GM19193 (cell line): ENCODE measurements around the gene SIAE.

Experiments
- POLR2A ChIP-seq: IDR thresholded peaks from 4 replicates; pipeline ENCODE4 v1.6.1; 2011; ENCODE audit not compliant: insufficient read depth, insufficient read length; ENCODE audit errors: extremely low read depth

SIAE gene

DNA sequence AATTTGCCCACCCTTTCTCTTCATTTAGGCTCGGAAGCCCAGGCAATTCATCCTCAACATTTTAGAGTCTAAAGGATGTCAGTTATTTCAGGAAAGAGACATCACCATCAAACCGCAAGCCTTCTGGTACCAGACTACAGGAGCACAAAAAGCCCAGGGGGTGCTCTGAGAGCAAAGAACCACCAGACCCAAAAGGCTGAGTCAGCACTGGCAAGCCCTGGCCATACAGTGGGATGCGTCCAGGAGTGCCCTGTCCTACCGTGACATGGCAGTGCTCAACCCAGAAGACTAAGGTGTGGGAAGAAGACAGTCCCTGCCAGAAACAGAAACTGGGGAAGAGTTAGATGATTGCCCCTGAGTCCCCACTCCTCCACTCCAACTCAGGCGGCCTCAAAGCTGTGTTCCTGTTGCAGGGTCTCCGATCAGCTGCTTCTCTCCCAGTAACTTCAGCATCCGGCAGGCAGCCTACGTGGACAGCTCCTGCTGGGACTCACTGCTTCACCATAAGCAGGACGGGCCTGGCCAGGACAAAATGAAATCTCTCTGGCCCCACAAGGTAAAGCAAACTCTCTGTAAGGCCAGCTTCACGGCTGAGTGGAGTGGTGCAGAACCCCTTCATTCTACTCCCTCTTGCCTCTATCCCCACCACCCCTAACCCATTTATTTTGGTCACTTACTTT is 60.8 kb downstream of the SIAE start:
- TF ChIP-seq POLR2A = no peak

DNA sequence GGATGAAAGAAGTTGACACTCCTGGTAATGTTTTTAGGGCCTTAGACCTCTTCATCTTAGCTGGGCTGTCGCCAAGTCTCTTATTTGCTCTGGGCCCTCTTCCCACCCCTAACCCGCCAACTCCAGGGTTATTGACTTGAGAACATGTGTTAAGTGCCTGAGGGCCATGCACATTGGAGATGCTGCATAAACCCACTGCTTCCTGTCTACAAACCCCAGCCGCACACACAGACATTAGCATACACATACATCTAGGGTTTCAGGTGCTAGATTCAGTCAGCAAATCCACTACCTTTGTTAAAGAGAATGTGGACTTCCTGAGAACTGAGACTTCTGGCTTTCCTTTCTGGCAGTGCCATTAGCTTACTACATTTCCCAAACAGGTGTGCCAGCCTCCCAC is 61.5 kb downstream of the SIAE start:
- TF ChIP-seq POLR2A = no peak

DNA sequence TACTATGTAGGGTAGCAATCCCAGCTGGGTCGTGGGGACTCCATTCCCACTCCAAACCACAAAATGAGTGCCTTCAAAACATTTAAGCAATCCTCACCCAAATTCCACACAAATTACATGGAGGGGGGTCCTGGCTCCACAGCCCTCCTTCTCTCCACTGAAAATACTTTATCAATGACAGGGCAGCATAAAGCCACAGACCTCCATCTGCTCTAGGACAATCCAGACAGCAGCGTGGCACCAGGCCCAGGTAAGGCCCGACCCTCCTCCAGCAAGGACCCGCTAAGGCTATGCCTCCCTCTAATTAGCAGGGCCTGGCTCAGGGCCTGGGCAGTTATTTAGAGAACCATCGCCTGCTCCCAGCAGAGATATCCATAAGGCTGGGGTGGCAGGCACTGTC is 62.5 kb downstream of the SIAE start, which contains the start of gene PANX3:
Gene PANX3 (plus strand): TSS at position 365 of the 400 bp plus-strand sequence. CDS start 129 bp downstream, outside the sequence.
- no peak for TF ChIP-seq POLR2A

DNA sequence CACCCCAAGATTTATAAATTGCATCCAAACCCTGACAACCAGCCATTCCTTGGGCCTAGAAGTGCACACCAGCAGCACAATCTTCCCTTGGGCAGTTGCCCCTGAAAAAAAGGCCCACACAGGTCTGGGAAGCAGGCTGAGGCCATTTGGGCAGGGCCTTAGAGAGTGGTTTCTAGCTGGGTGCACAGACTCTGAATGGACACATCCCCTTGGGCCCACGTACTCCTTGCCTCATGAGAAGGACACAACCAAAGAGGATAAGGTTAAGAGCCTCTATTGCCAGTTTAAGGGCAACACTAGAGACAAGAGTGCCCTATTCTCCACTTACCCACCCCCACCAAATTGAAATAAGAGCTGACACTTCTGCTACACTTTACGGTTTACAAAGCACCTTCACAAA is 63.2 kb downstream of the SIAE start:
- TF ChIP-seq POLR2A = no peak

DNA sequence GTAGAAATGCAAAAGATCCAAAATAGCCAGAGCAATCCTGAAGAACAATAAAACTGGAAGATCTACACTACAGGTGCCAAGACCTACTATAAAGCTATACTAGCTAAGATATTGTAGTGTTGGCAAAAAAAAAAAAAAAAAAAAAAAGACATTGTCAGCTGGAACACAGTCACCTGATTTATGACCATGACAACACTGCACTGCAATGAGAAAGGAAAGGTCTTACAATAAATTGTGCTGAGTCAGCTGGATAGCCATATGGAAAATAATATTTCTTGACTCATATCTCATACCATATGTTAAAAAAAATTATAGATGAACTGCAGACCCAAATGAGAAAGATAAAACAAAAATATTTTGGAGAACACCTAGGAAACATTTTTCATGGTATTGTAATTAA is 65.4 kb downstream of the SIAE start:
- TF ChIP-seq POLR2A = no peak

DNA sequence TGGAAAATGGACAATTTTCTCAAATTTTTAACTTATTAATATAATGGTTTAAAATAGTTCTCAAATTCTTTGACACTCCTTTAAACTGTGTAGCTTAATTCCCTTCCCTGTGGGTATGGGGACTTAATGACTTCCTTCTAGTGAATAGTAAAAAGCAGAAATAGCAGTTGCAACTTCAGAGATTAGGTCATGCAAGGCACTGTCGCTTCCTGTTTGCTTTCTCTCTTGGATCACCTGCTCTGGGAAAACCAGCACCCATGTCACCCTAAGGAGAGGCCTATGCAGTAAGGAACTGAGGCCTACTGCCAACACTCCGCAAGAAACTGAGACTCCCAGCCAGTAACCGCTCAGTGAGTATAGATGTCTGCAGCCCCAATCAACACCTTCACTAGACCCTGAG is 67.8 kb downstream of the SIAE start:
- TF ChIP-seq POLR2A = no peak

DNA sequence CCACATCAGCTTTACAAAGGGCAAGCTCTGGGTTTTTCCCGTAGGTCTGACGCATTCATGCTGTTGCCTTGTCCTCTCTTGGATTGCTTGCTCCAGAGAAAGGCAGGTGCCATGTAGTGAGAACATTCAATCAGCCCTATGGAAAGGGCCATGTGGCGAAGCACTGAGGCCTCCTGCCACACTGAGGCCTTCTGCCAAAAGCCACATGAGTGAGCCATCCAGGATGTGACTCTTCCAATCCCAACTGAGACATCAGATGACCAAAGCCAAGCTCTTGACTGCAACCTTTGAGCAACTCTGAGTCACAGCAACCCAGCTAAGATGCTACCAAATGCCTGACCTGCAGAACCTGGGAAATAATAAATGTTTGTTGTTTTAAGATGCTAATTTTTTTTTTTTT is 71.3 kb downstream of the SIAE start:
- TF ChIP-seq POLR2A = no peak

DNA sequence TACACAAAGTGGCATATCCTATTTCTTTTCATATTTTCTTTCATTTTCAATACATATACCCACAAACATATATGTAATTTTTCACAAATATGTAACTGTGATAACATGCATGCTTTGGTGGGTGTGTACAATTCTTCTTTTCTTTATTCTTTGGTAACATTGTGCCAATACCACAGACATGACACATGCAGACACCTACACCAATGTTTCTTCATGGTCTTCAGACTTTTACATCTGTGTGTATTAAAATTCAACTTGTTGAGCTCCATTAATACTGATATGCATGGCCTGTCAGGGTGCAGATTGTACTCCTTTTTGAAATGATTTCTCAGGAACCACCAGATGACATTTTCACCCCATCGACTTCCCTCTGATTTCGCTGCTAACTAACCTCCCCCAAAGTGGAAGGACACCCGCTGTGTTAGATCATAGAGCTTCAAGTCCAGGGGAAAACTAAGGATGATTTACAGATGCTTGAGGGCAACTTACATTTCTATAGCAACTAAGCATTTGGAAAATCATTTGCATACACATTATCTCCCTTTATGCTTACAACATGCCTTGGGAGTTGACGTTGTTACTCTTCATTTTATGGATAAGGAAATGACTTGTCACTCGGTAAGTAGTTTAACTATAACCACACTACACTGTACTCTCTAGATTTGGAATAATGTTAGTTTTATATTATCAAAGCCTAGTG is 72.8 kb downstream of the SIAE start:
- no peak for TF ChIP-seq POLR2A

DNA sequence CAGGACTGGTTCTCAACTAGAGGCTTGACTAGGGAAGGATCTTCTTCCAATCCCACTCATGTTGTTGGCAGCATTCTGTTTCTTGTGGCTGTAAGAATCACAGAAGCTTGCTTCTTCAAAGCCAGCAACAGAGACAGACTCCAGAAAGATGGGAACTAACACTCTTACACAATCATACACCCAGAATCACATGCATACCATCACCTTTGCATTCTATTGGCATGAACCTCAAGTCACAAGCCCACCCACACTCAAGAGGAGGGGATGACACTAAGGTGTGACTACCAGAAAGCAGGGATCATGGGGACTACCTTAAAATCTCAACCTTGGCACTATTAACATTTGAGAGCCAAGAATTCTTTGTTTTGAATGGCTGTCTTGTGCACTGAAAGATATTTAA is 75.9 kb downstream of the SIAE start:
- TF ChIP-seq POLR2A = no peak

DNA sequence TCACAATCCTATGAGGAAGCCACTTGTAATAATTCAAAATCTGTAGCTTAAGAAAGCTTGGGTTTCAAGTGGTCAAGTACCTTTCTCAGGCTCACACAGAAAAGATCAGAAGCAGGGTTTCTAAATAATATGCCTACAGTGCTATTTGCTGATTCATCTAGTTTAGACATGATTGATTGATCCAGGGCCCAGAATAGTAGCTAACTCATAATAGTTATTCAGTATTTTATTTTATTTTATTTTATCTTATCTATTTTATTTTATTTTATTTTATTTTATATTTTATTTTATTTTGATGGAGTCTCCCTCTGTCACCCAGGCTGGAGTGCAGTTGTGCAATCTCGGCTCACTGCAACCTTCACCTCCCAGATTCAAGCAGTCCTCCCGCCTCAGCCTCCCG is 78.2 kb downstream of the SIAE start:
- TF ChIP-seq POLR2A = no peak

DNA sequence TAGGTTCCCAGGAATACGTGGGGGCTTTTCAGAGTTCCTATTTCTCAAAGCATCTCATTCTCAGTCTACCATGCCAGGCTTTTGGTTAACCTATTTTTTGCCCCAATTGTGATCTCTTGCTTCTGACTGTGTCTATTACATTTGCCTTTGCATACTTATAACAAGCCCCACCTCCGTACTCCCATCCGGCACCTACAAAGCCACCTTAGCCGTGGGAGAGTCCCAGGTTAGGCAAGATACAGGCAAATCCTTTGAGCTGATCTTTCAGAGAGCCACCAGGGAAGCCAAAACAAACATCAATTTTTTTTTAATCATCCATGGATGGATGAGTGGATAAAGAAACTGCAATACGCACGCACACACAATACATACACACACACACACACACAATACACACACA is 80.9 kb downstream of the SIAE start:
- no peak for TF ChIP-seq POLR2A

DNA sequence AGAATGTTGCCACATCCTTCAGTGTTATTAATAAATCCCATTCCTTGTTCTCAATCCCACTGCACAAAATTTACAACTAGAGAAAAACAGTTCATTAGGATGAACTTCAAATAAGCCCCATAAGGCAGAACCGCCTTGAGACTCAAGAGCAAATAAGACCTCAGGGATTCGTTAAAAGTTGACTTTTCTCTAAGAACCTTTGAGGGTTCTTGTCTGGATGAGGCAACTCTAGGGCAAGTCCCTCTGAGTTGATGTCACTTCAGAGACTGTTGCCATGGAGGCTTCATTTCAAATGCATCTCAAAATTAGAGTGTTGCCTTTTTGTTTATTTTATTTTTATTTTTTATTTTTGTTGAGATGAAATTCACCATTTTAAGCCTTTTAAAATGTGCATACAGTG is 82.1 kb downstream of the SIAE start:
- TF ChIP-seq POLR2A = no peak

DNA sequence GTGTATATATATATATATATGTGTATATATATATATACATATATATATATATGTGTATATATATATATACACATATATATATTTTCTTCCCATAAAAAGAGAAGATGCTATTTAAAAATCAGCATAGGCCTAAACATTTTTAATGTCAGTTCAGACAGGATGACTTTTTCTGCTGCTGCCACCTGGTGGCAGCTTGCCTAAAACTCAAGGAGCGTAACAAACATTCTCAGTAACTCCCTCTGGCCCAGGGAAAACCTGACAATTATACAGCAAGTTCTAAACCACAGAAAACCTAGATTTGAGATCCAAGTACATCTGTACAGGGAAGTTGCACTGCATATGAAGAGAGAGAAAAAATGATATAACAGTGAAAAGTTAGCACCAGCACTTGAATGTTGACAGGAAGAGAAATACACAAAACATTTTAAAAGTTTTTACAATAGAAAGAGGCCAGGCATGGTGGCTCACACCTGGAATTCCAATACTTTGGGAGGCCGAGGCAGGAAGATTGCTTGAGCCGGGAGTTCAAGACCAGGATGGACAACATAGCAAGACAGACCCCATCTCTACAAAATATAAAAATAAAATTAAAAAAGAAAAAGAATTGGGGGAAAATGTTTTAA is 87.2 kb downstream of the SIAE start:
- no peak for TF ChIP-seq POLR2A

DNA sequence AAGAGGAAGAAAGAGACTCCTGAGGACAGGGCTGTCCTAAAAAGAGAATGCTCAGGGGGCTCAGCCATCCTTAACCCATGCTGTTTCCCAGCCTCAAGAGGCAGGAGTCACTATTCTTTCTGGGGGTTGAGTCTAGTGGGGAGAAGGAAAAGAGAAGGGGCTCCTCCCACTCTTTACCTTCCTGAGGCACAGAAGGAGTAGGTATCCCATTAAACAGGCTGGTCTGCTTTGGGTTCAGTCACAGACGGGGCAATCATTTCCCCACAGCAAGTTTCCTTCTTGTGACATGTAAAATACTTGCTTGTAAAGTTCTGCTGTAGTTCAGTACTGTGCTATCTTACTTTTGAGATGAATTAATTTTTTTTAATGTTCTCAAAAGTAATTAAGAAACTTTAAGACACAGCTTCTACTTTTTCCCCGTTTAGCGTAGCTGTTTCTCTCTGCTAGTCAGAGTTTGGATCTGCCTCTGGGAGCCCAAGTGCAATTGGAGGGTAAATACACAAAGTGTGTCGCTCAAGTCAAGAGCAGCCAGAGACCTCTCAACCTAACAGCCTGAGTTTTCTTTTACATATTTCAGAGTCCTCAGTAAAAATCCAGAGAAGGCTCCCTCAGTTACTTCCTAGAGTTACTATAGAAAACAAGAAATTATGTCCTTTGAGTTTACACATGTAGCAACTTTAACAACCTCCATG is 88.7 kb downstream of the SIAE start:
- no peak for TF ChIP-seq POLR2A

DNA sequence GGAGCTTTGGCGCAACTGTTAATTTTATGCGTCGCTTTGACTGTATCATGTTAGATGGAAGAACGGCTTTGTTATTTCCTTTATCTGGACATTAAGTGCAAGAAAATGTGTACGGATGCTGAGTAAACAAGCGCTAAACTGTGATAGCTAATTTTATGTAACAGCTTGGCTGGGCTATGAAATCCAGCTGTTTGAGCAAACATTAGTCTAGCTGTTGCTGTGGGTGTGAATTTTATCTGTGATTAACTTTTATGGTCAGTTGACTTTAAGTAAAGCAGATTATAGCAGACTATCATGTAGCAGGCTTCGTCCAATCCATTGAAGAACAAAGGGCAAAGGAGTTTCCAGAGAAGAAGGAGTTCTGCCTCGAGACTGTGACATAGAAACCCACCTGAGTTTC is 89.8 kb downstream of the SIAE start:
- no peak for TF ChIP-seq POLR2A
